ENCODE data around the gene GNB1L. TPM values are rescaled to one million over a fixed set of nuclear protein-coding genes. Genes with fewer than 3 reads are reported as not detected.

The GNB1L gene
- total RNA-seq, 1 donor from 2014 or later = 9.9 TPM

GRCh38 chr22:19799322-19800190, 55.1 kb downstream of the GNB1L start:
- Mint-ChIP-seq H3K4me3 (no peak overlapping the region), H3K27me3 (ENCODE audit: low read depth) (no peaks in the 10 kb centered on the region), H3K27ac (peak overlapping the region; percentile 39), H3K36me3 (peaks cover 3% of the 10 kb centered on the region), H3K9me3 (no peaks in the 10 kb centered on the region), H3K4me1 (peaks cover 7% of the 10 kb centered on the region)
- peak in 1 of 2 experiments; percentile 65 for DNase-seq (ENCODE audit: low spot score in 2 of 2, unreplicated experiment in 2 of 2)
- no peak for TF ChIP-seq CTCF (IDR thresholded peaks at IDR 0.05; ENCODE audit: unreplicated experiment)

GRCh38 chr22:19798891-19799293, 55.8 kb downstream of the GNB1L start:
- H3K9me3 Mint-ChIP-seq = no peaks in the 10 kb centered on the region
- no peaks in the 10 kb centered on the region for H3K27me3 Mint-ChIP-seq (ENCODE audit: low read depth)
- H3K36me3 Mint-ChIP-seq = peaks cover 8% of the 10 kb centered on the region
- no peak for DNase-seq (ENCODE audit: low spot score in 2 of 2, unreplicated experiment in 2 of 2)
- peaks cover 7% of the 10 kb centered on the region for H3K4me1 Mint-ChIP-seq
- no peak for TF ChIP-seq CTCF (IDR thresholded peaks at IDR 0.05; ENCODE audit: unreplicated experiment)
- H3K4me3 Mint-ChIP-seq = no peak overlapping the region
- H3K27ac Mint-ChIP-seq = no peak overlapping the region

- no peak overlapping the region for H3K4me3 Mint-ChIP-seq
- H3K4me1 Mint-ChIP-seq = peaks cover 7% of the 10 kb centered on the region
- DNase-seq (ENCODE audit: low spot score in 2 of 2, unreplicated experiment in 2 of 2) = no peak
- H3K27me3 Mint-ChIP-seq (ENCODE audit: low read depth) = no peaks in the 10 kb centered on the region
- H3K36me3 Mint-ChIP-seq = peaks cover 12% of the 10 kb centered on the region
- no peak for TF ChIP-seq CTCF (IDR thresholded peaks at IDR 0.05; ENCODE audit: unreplicated experiment)
- H3K9me3 Mint-ChIP-seq = peaks cover 6% of the 10 kb centered on the region
- no peak overlapping the region for H3K27ac Mint-ChIP-seq
These were observed 56.5 kb downstream of the GNB1L start for GRCh38 chr22:19798003-19798665.

GRCh38 chr22:19797086-19798002, 57.3 kb downstream of the GNB1L start:
- no peak for TF ChIP-seq CTCF (IDR thresholded peaks at IDR 0.05; ENCODE audit: unreplicated experiment)
- H3K36me3 Mint-ChIP-seq = peaks cover 15% of the 10 kb centered on the region
- H3K9me3 Mint-ChIP-seq = peaks cover 11% of the 10 kb centered on the region
- H3K27me3 Mint-ChIP-seq (ENCODE audit: low read depth) = no peaks in the 10 kb centered on the region
- H3K4me3 Mint-ChIP-seq = no peak overlapping the region
- H3K4me1 Mint-ChIP-seq = peaks cover 7% of the 10 kb centered on the region
- H3K27ac Mint-ChIP-seq = no peak overlapping the region
- DNase-seq (ENCODE audit: low spot score in 2 of 2, unreplicated experiment in 2 of 2) = no peak

- no peak for TF ChIP-seq CTCF (IDR thresholded peaks at IDR 0.05; ENCODE audit: unreplicated experiment)
- peaks cover 7% of the 10 kb centered on the region for H3K4me1 Mint-ChIP-seq
- H3K36me3 Mint-ChIP-seq = peaks cover 27% of the 10 kb centered on the region
- DNase-seq (ENCODE audit: low spot score in 2 of 2, unreplicated experiment in 2 of 2) = no peak
- peaks cover 22% of the 10 kb centered on the region for H3K9me3 Mint-ChIP-seq
- H3K27me3 Mint-ChIP-seq (ENCODE audit: low read depth) = no peaks in the 10 kb centered on the region
- H3K27ac Mint-ChIP-seq = no peak overlapping the region
- no peak overlapping the region for H3K4me3 Mint-ChIP-seq
These were observed 58.5 kb downstream of the GNB1L start for GRCh38 chr22:19796160-19796559.

Measured in mesothelial cell of epicardium (in vitro differentiated cells).